T-helper 1 cell treated with Interleukin-12 subunit alpha and Interleukin-12 subunit beta and Interleukin-4 antibody, amounts not matched to agents 30 ng/mL and 1 ng/mL, for 36 hours (primary cell): Measurements from ENCODE around the gene METTL15. TPM values are rescaled to one million over a fixed set of nuclear protein-coding genes. Genes with fewer than 3 reads are reported as not detected.
"Not testable (repeated sequence)": the region's sequence is repeated elsewhere in the genome, so short reads cannot be mapped to it uniquely, and the experiment has no call there.

Experiments
- intact Hi-C: fragments of 100-400 bp; cut with micrococcal nuclease; formaldehyde crosslinking; loops from one replicate; pipeline ENCODE4 v1.15.1; 2024
- total RNA-seq: library from RNA; stranded (reverse); gene quantifications from 2 replicates; pipeline ENCODE4 v1.2.3, GENCODE V29; 2022

METTL15 gene
- total RNA-seq, 1 donor from 2014 or later: 16.0 TPM

GRCh38 chr11:28289444-28289843 is 181.3 kb downstream of the METTL15 start:
- intact Hi-C loops: no loop called here

- intact Hi-C loops: not testable (repeated sequence)
These were observed 182.8 kb downstream of the METTL15 start for GRCh38 chr11:28290995-28291394.

GRCh38 chr11:28296426-28296825 is 188.2 kb downstream of the METTL15 start:
- intact Hi-C loops: no loop called here

- intact Hi-C loops: no loop called here
These were observed 190.0 kb downstream of the METTL15 start for GRCh38 chr11:28298209-28298608.

GRCh38 chr11:28303477-28304191 is 195.4 kb downstream of the METTL15 start:
- intact Hi-C loops: no loop called here

- intact Hi-C loops: no loop called here
These were observed 207.3 kb downstream of the METTL15 start for GRCh38 chr11:28315440-28315839.

GRCh38 chr11:28318871-28319270 is 210.7 kb downstream of the METTL15 start:
- intact Hi-C loops: no loop called here

- intact Hi-C loops: no loop called here
These were observed 215.4 kb downstream of the METTL15 start for GRCh38 chr11:28323621-28324020.

- intact Hi-C loops: not testable (repeated sequence)
These were observed 224.2 kb downstream of the METTL15 start for GRCh38 chr11:28332393-28332792.

GRCh38 chr11:28337701-28338100 is 229.5 kb downstream of the METTL15 start:
- intact Hi-C loops: no loop called here

- intact Hi-C loops: no loop called here
These were observed 230.2 kb downstream of the METTL15 start for GRCh38 chr11:28338371-28338770.

- intact Hi-C loops: no loop called here
These were observed 231.3 kb downstream of the METTL15 start for GRCh38 chr11:28339488-28339887.

GRCh38 chr11:28342716-28343115 is 234.5 kb downstream of the METTL15 start:
- intact Hi-C loops: no loop called here

GRCh38 chr11:28343304-28344233 is 235.4 kb downstream of the METTL15 start:
- intact Hi-C loops: no loop called here

GRCh38 chr11:28346209-28346608 is 238.0 kb downstream of the METTL15 start:
- intact Hi-C loops: no loop called here

- intact Hi-C loops: no loop called here
These were observed 238.5 kb downstream of the METTL15 start for GRCh38 chr11:28346721-28347120.

- intact Hi-C loops: no loop called here
These were observed 239.2 kb downstream of the METTL15 start for GRCh38 chr11:28347371-28347770.

- intact Hi-C loops: no loop called here
These were observed 242.0 kb downstream of the METTL15 start for GRCh38 chr11:28350216-28350615.

- intact Hi-C loops: no loop called here
These were observed 245.8 kb downstream of the METTL15 start for GRCh38 chr11:28353991-28354390.

GRCh38 chr11:28366549-28367346 is 258.6 kb downstream of the METTL15 start:
- intact Hi-C loops: no loop called here

- intact Hi-C loops: not testable (repeated sequence)
These were observed 269.9 kb downstream of the METTL15 start for GRCh38 chr11:28378095-28378494.
